Measurements from ENCODE around the gene BACH2. TPM values are rescaled to one million over a fixed set of nuclear protein-coding genes. Genes with fewer than 3 reads are reported as not detected.

BACH2 gene
- total and polyA plus RNA-seq, 2 experiments from 2014 or later = 1.6 to 5.7 TPM

DNA sequence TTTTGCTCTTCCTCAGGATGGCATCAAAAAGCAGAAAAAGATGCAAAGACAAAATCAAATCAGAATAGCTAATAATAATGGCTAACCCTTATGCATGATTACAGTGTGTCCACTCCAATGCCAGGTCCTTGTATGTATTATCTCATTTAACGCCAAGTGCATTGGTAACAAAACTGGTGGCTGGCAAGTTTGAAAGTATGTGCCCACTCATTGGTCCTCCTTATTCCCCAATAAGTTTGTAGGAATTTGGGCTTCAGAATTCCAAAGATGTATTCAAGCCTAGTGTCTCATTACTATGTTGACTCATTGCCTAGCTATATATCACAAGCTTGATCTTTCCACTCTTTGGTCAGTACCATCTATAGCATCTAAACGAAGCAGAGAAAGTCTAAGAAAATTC is 205.8 kb downstream of the BACH2 start (continued):
- TF ChIP-seq CTCF (conservative IDR thresholded peaks at IDR 0.05; ENCODE audit: low read depth in 2 of 2) (no peak), NANOG (IDR thresholded peaks at IDR 0.05; ENCODE audit: borderline replicate concordance) (no peak), ETS1 (IDR thresholded peaks at IDR 0.05) (no peak), EZH2phosphoT487 (IDR thresholded peaks at IDR 0.05; ENCODE audit: unreplicated experiment) (no peak), EZH2 (IDR thresholded peaks at IDR 0.05; ENCODE audit: low read depth, unreplicated experiment) (no peak), JUNB (IDR thresholded peaks at IDR 0.05; ENCODE audit: unreplicated experiment) (no peak), ZNF114 (CRISPR knock-in tag; IDR thresholded peaks at IDR 0.05) (no peak), ZNF331 (CRISPR knock-in tag; IDR thresholded peaks at IDR 0.05; ENCODE audit: low read depth) (no peak)
- TF ChIP-seq, protein P1, sequence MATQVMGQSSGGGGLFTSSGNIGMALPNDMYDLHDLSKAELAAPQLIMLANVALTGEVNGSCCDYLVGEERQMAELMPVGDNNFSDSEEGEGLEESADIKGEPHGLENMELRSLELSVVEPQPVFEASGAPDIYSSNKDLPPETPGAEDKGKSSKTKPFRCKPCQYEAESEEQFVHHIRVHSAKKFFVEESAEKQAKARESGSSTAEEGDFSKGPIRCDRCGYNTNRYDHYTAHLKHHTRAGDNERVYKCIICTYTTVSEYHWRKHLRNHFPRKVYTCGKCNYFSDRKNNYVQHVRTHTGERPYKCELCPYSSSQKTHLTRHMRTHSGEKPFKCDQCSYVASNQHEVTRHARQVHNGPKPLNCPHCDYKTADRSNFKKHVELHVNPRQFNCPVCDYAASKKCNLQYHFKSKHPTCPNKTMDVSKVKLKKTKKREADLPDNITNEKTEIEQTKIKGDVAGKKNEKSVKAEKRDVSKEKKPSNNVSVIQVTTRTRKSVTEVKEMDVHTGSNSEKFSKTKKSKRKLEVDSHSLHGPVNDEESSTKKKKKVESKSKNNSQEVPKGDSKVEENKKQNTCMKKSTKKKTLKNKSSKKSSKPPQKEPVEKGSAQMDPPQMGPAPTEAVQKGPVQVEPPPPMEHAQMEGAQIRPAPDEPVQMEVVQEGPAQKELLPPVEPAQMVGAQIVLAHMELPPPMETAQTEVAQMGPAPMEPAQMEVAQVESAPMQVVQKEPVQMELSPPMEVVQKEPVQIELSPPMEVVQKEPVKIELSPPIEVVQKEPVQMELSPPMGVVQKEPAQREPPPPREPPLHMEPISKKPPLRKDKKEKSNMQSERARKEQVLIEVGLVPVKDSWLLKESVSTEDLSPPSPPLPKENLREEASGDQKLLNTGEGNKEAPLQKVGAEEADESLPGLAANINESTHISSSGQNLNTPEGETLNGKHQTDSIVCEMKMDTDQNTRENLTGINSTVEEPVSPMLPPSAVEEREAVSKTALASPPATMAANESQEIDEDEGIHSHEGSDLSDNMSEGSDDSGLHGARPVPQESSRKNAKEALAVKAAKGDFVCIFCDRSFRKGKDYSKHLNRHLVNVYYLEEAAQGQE (IDR thresholded peaks at IDR 0.05; ENCODE audit: unreplicated experiment) = no peak

- H3K9me2 ChIP-seq (ENCODE audit: insufficient read depth) = 0 out of 2 replicates have a peak, but pooled peaks cover under 1% of the 10 kb centered on the region
- no peak overlapping the region for H3K4me2 ChIP-seq
- H3K9me3 Mint-ChIP-seq = no peaks in the 10 kb centered on the region
- no peaks in the 10 kb centered on the region for H4K20me1 ChIP-seq (replicated peaks; ENCODE audit: insufficient read depth)
- no peak overlapping the region for H3K4me3 Mint-ChIP-seq
- H3K4me1 Mint-ChIP-seq = no peaks in the 10 kb centered on the region
- H3K27ac Mint-ChIP-seq = no peak overlapping the region
- H3K27ac ChIP-seq (ENCODE audit: low read depth) = no peak overlapping the region
- H3K36me3 ChIP-seq (ENCODE audit: insufficient read depth) = no peaks in the 10 kb centered on the region
- no peaks in the 10 kb centered on the region for H3F3A ChIP-seq (replicated peaks; ENCODE audit: low read depth)
- H3K79me2 ChIP-seq (replicated peaks; ENCODE audit: insufficient read depth) = no peaks in the 10 kb centered on the region
- H3K27me3 ChIP-seq (ENCODE audit: insufficient read depth) = no peaks in the 10 kb centered on the region
- H3K36me3 Mint-ChIP-seq (ENCODE audit: low read depth) = no peaks in the 10 kb centered on the region
- no peaks in the 10 kb centered on the region for H3K27me3 Mint-ChIP-seq (ENCODE audit: insufficient read depth, low read depth, poor library complexity)
- H3K4me3 ChIP-seq = no peak overlapping the region
- no peak overlapping the region for H2AFZ ChIP-seq
- no peak for ATAC-seq
- DNase-seq (ENCODE audit: low spot score) = no peak
- no peaks in the 10 kb centered on the region for H3K4me1 ChIP-seq (ENCODE audit: insufficient read depth)
- TF ChIP-seq ZNF114 (CRISPR knock-in tag; IDR thresholded peaks at IDR 0.05) (no peak), JUNB (IDR thresholded peaks at IDR 0.05; ENCODE audit: unreplicated experiment) (no peak), ETS1 (IDR thresholded peaks at IDR 0.05) (no peak), STAT1 (IDR thresholded peaks at IDR 0.05; ENCODE audit: unreplicated experiment) (no peak), EZH2phosphoT487 (IDR thresholded peaks at IDR 0.05; ENCODE audit: unreplicated experiment) (no peak), POLR2AphosphoS5 (IDR thresholded peaks at IDR 0.05; ENCODE audit: low read depth) (no peak), CTCF (conservative IDR thresholded peaks at IDR 0.05; ENCODE audit: low read depth in 2 of 2) (no peak), CREB1 (CRISPR knock-in tag; IDR thresholded peaks at IDR 0.05; ENCODE audit: low read depth) (no peak), EZH2 (IDR thresholded peaks at IDR 0.05; ENCODE audit: low read depth, unreplicated experiment) (no peak)
- TF ChIP-seq, protein P1 (IDR thresholded peaks at IDR 0.05; ENCODE audit: unreplicated experiment) = no peak
These were observed 208.6 kb downstream of the BACH2 start for GRCh38 chr6:90088009-90088408.

All from GM23338 (cell line).